ENCODE measurements around the gene PTPRN2.

PTPRN2 gene

DNA sequence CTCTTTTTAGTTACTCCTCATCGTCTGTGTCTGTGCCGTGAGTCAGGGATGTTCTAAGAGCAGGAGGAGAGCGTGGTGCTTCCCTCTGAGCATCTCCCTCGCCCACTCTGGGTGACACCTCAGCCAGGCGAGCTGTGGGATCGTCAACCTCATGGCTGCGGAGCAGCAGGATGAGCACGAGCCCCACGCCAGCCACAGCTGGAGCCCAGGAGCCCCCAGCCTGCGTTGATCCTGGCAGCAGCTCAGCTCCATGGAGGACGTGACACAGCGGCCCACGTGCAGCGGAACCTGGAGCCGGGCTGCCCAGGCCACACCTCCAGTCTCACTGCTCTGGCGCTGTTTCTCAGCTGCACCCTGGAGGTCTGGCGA lies 512.0 kb downstream of the PTPRN2 start:
- DNase-seq = peak in 40 of 42 donors; percentile 14 to 90 (median 66)
- intact Hi-C loops (cut with DNase I) = no loop called here

DNA sequence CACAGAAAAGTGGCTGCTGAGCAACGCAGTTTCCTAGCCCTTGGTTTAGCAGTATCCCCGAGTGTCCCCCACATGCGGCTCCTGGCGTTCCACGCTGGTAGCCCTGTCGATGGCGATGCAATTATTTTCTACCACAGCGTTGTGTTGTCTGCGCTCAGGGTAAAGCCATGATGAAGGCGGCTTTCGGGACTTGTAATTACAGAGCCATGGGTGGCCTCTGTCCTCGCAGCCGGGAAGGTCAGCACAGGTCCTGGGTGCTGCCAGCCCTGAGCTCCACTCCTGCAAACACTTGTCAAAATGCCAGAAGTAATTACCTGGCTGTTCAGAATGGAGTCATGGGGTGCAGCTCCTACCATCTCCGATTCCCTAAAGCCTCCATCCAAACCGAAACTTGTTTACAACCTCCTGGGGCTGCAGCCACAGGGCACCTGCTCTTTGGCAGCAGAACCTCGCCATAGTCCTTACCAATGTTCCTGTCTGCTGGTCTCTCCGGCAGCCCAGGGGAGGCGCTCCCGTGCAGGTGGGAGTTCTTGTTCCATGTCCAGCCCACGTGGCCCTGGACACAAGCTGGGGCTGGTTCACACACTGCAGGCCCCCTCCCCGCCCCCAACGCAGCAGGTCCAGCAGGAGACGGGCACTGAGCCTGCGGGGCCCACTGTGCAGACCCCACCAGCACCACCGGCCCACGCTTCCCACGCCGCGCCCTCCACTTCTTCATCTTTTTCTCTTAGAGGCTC lies 512.6 kb downstream of the PTPRN2 start:
- intact Hi-C loops (cut with DNase I) = no loop called here
- peak in 2 of 42 donors; percentile 12 to 22 for DNase-seq

DNA sequence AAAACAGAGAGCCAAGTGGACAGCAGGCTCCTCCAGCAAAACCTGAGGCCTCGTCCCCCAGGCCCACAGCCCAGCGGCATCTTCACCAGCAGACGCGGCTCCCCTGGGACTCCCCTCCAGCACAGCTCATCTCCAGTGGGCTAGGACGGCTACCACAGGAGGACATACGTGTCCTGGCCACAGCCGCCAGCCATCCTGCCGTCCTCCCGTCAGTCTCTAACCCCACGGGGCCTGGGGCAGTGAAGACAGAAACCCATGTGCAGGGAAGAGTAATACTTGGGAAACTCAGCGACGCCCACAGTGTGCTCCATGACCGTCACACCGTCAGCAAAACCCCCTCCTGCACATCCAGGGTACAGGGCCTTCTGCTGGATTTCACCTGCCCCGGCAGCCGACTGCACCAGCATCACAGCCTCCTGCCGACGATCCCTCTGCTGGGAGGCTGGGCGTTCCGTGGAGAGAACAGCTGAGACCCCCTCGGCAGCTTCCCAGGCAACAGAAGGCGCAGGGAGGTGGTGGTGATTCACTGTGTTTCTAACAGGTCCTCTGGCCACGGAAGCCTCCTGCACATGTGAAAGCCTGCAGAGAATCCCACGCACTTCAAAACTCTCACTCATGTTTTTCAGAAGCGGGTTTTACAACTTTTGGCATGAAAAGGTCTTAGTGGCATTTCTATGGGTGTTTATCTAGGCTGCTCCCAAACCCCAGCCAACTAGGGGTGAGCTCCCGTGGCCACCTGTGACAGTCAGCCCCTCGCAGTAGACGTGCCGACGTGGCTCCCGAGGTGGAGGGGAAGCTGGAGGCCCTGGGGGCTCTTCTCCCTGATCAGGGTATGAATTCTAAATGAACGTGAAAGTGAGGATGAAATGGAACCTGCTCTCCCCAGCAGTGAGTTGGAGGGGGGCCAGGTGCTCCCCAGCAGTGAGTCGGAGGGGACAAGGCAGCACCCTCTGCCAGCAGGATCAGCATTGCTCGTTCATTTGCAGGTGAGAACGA lies 513.5 kb downstream of the PTPRN2 start:
- DNase-seq = peak in 1 of 42 donors; percentile 15
- intact Hi-C loops (cut with DNase I) = no loop called here

DNA sequence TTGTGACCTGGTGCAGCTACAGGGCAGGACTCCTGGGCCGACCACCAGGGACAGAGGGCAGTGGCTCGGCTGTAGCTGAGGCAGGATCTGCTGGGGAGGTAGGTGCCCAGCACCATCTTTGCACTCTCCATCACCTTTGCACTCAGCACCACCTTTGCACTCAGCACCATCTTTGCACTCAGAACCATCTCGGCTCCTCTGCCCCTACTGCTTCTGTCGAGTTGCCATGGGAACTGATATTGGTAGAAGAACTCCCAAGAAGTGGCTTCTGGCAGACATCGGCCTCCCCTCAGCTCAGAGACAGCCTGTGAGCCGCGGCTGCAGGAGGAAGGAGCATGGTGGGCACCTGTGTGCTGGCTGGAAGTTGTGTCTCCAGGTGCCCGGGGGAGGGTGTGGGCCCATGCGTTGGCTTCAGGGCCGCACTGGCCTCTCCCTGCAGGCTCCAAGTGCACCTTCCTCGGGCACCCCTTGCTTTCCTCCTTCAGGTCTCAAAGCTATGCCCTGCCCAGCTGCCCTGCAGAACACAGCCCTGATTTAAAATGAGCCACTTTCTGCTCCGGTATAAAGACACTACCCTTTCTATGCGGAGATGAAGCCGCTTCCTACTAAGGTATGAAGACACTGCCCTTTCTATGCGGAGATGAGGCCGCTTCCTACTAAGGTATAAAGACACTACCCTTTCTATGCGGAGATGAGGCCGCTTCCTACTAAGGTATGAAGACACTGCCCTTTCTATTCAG lies 514.5 kb downstream of the PTPRN2 start:
- intact Hi-C loops (cut with DNase I) = no loop called here
- peak in 16 of 42 donors; percentile 22 to 68 (median 35) for DNase-seq

DNA sequence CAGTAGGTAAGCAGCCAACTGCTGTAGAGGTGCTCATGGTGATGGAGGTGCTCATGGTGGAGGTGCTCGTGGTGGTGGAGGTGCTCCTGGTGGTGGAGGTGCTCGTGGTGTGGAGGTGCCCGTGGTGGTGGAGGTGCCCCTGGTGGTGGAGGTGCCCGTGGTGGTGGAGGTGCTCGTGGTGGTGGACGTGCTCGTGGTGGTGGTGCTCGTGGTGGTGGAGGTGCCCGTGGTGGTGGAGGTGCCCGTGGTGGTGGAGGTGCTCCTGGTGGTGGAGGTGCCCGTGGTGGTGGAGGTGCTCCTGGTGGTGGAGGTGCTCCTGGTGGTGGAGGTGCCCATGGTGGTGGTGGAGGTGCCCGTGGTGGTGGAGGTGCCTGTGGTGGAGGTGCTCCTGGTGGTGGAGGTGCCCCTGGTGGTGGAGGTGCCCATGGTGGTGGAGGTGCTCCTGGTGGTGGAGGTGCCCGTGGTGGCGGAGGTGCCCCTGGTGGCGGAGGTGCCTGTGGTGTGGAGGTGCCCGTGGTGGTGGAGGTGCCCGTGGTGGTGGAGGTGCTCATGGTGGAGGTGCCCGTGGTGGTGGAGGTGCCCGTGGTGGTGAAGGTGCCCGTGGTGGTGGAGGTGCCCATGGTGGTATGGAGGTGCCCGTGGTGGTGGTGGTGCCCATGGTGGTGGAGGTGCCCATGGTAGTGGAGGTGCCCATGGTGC lies 517.3 kb downstream of the PTPRN2 start:
- intact Hi-C loops (cut with DNase I) = no loop called here
- no peak for DNase-seq

DNA sequence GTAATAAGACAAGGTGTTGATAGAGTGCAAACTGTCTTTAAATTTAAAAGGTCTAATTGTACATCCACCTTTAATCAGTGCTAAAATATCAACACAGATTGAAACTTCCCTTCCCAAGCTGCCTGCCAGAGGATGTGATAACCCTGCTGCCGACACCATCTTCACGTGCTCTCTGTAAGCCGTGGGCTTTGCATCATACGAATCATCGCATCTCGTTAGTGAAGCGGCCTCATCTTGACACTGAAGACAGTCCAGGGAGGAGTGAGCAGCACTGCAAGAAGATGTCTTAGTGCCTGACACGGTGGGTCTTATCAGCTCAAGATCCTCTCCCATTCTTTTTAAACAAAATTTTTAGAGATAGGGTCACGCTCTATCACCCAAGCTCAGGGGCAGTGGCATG lies 518.8 kb downstream of the PTPRN2 start:
- peak in 4 of 42 donors; percentile 23 to 51 (median 36) for DNase-seq
- intact Hi-C loops (cut with DNase I) = no loop called here

DNA sequence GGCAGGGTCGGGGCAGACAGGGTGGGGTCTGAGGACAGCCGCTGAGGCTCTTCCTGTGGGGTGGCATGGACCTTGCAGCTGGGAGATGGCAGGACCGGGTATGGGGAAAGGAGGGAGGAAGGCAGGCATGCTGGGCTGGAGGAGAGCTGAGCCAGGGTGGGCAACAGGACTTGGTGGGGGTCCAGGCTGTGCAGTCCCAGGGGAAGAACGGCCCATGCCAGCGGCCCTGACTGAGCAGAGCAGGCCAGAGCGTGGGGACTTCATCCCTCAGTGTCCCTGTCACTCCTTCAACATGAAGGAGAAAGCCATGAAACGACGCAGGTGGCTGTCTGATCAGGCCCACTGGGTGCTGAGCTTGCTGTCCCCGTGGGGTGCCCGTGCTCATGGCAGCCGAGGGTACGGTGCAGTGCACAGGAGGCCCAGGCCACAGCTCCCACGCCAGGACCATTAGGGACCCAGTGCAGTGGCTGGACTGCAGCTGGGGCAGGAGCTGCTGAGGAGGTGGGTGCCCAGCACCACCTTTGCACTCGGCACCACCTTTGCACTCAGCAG lies 519.6 kb downstream of the PTPRN2 start:
- peak in 1 of 42 donors; percentile 14 for DNase-seq
- intact Hi-C loops (cut with DNase I) = no loop called here

DNA sequence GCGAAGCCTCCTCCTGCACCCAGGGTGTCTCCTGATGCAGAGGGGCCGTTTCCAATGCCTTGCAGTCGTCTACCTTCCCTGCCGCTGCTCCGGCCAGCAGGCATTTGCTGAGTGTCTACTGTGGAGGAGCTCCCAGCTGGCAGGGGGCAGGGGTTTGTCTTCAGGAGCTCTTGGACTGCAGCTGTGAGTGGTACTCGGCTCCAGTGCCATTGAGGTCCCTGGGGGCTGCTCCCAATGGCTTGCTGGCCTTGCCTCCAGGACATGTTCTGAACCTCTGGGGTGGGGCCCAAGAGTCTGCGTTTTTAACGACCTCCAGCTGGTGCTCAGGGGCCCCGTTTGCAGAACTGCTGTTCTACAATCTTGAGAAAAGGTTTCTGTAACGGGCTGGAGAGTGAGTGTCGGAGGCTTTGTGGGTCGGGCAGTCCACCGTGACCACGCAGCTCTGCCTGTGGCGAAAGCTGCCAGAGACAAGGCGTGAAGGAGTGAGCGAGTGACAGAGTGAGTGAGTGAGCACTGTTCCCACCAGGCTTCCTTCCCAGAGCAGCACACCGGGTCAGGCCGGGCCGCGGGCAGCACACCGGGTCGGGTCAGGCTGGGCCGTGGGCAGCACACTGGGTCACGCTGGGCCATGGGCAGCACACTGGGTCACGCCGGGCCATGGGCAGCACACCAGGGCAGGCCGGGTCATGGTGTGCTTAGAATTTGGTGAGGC lies 520.2 kb downstream of the PTPRN2 start:
- intact Hi-C loops (cut with DNase I) = no loop called here
- no peak for DNase-seq

DNA sequence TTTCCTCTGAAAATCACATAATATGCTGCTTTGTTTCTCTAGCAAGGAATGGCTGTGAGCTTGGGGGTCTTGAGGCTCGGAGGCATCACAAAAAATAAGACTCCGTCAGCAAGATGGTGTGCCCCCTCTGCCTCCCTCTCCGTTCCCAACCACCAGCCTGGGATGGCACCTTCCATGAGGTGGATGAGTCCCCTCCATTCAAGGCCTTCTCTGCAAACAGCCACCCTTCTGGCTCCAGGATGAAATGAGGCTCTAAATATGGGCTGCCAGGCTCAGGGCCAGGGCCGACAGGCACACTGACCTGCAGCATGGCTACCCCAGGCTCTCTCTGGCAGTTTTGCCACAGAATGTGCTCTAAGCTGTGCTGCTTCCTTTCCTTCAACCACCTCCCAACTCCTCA lies 521.5 kb downstream of the PTPRN2 start:
- intact Hi-C loops (cut with DNase I) = no loop called here
- no peak for DNase-seq

DNA sequence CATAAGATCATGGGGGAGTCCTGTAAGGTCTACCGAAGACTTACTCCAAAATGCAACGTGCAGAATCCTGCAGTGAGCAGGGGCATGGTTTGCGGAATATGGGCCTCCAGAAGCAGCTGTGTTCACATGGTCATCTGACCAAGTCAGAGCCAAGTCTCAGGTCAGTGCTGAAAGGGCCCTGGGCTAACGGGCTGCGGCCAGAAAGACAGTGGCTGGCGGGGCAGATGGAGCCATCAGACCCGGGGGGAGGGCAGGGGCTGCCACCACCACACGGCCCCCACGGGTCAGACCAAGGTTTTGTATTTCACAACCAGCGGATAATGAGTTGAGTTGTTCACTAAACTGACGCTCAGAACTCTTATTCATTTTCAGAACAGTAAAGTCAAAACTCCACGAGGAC lies 522.3 kb downstream of the PTPRN2 start:
- intact Hi-C loops (cut with DNase I) = no loop called here
- DNase-seq = no peak

DNA sequence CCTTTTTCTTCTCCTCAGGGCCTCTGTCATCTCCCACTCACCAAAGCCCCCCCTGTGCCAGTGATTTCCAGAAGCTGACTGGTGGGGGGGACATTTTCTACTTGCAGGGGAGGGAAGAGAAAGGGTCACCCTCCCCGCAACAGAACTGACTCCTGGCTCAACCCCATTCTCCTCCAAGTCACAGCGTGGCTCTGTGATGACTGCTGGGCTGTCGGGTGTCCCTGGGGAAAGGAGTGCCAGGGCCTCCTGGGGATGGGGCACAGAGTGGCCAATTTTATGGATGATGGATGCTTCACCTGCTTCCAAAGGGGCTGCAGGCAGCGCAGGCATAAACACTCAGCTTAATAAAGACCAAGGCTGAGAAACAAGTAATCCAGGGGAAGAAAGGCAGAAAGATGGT lies 523.0 kb downstream of the PTPRN2 start:
- DNase-seq = no peak
- intact Hi-C loops (cut with DNase I) = no loop called here

DNA sequence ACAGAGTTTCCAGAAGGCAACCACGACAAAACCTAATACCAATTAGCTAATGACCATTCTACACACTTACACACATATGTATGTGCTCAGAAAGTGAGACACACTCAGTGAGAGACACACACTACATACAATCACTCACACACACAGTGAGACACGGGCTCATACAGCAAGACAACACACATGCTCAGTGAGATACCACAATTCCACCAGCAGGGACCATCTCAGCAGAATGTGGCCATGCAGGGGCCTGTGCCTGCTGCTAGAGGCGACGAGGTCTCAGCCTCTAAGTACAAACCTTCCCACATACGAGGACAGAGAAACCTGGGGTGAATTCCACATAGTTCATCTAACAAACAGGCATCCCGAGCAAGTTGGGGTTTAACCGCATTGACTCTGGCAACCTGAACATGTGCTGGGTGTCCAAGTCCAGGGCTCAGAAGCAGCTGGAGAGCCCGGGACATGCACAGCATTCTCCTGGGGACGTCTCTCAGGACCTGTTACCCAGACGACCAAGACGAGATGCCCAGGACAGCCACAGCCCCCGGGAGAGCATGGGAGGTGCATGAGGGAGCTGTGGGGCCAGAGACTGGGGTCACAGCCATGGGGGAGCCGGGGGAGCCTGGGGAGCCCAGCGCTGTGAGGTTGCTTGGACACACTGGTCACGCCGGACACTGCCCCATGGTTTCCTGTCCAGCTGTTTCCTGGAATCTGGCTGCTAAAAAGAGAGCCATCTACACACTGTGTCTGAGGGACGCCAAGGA lies 523.6 kb downstream of the PTPRN2 start:
- intact Hi-C loops (cut with DNase I) = no loop called here
- no peak for DNase-seq

DNA sequence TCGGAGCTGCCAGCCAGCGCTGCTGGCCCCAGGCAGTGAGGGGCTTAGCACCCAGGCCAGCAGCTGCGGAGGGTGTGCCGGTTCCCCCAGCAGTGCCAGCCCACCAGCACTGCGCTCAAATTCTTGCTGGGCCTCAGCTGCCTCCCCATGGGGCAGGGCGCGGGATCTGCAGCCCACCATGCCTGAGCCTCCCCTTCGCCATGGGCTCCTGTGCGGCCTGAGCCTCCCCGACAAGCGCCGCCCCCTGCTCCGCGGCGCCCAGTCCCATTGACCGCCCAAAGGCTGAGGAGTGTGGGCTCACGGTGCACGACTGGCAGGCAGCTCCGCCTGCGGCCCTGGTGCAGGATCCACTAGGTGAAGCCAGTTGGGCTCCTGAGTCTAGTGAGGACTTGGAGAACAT lies 525.0 kb downstream of the PTPRN2 start:
- no peak for DNase-seq
- intact Hi-C loops (cut with DNase I) = no loop called here

DNA sequence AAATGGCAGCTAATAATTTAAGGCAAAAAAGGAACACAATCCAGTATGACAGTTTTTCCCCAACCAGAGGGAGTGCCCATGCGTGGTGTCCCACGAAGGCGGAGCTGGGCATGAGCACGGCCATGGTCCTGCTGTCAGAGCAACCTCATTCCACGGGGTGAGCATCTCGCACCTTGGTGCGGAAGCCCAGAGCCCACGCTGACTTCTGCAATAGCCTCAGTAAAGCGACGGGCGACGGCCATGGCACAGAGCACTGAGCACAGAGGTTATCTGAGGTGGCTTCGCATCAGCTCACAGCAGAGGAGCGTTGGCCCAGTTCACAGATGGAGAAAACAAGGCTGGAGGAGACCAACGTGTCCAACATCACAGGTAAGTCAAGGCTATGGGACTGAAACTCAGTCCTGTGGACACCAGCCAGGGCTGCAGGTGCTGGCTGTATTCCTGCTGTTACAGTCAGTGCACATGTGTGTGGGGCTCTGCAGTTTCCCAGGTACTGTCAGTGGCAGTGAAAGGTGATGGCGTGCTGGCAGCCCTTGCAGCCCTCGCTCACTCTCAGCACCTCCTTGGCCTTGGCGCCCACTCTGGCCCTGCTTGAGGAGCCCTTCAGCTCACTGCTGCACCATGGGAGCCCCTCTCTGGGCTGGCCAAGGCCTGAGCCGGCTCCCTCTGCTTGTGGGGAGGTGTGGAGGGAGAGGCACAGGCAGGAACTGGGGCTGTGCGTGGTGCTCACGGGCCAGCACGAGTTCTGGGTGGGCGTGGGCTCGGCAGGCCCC lies 525.6 kb downstream of the PTPRN2 start:
- intact Hi-C loops (cut with DNase I) = no loop called here
- DNase-seq = no peak

DNA sequence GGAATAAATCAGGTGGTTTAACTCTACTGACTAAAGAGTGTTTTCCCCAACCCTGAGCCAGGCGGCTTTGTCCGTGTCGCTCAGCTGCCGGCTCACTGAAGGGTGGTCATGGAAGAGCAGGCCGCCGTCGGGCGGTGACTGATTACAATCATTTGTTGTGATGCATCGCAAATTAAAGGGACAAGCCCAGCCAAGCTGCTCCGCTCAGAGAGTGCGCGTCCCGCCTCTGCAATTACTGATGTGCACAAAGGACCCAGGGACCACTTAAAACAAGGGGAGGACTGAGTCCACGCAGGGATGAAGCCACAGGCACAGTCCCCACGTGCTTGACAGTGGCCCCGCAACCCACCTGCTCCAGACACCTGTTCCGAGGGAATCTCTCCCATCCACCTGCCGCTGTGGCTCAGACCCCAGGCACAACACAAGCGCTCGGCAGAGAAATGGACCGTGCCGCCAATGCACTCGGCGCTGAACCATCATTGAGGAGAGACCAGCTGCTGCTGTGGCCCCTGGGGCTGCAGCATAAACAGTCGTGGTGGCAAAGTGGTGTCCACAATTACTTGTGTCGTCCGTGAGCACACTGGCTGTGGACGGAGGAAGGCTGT lies 526.5 kb downstream of the PTPRN2 start:
- intact Hi-C loops (cut with DNase I) = no loop called here
- peak in 2 of 42 donors; percentile 0 to 9 for DNase-seq

DNA sequence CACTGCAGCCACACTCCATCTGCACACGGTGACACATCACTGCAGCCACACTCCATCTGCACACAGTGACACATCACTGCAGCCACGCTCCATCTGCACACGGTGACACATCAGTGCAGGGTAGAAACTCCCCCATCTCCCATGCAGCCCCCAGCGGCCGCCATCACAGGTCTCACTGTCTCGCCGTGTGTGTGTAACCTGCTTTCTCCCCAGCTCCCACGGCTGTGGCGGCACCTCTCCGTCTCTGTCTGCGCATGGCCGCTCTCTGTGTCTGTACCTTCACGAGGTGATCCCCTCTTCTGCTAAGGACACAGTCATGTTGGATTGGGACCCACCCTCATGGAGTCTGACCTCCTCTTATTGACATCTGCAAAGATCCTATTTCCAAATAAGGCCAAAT lies 527.4 kb downstream of the PTPRN2 start:
- DNase-seq = peak in 2 of 42 donors; percentile 11 to 32
- intact Hi-C loops (cut with DNase I) = no loop called here

All from head of caudate nucleus (tissue), 42 donors.